Tibial nerve (tissue), 4 donors: ENCODE measurements around the gene P4HA1.

Source experiments
- CTCF ChIP-seq, 5 experiments: fragments of 200-600 bp in 3 of 5; fragments of 450-650 bp in 2 of 5; sonication (generic) in 3 of 5; IDR thresholded peaks; one replicate each; pipeline ENCODE4 v1.5.1; 2016 to 2019; ENCODE audit warnings: antibody characterized with exemption in 5 of 5, mild to moderate bottlenecking in 3 of 5, moderate library complexity in 2 of 5
- EP300 ChIP-seq, 2 donors: sonication (generic); formaldehyde crosslinking; IDR thresholded peaks; one replicate each; pipeline ENCODE4 v1.6.1; 2017; ENCODE audit warnings: antibody characterized with exemption in 2 of 2, mild to moderate bottlenecking in 1 of 2

DNA sequence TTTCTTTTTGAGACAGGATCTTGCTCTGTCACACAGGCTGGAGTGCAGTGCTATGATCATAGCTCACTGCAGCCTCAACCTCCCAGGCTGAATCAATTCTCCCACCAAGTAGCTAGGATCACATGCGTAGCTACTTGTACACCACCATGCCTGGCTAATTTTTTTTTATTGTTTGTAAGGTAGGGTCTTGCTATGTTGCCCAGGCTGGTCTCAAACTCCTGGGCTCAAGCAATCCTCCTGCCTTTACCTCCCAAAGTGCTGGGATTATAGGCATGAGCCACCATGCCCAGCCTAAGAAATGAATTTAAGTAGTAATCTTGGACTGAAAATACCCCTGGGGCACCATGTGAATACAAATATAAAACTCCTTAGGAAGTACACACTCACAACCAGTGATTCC lies 19.4 kb upstream of the P4HA1 start:
- no peak for TF ChIP-seq CTCF (IDR thresholded peaks at IDR 0.05)
- TF ChIP-seq EP300 (IDR thresholded peaks at IDR 0.05), result no peak
